GM23338 (cell line): ENCODE results near the gene METTL26.

ENCODE experiments used
- CTCF ChIP-seq, 2 experiments: fragments of 200-600 bp in 1 of 2; sonication (generic) in 1 of 2; conservative IDR thresholded peaks; 2 replicates each; pipeline versions ENCODE4 v1.5.1 to v1.6.1; 2016 to 2017; ENCODE audit warnings: antibody characterized with exemption in 2 of 2, low read depth in 2 of 2, mild to moderate bottlenecking in 2 of 2, moderate library complexity in 1 of 2
- EZH2 ChIP-seq: fragments of 200-600 bp; sonication (generic); IDR thresholded peaks from one replicate; pipeline ENCODE4 v1.8.0; 2017; ENCODE audit warnings: antibody characterized with exemption, mild to moderate bottlenecking, low read depth; ENCODE audit not compliant: unreplicated experiment
- EZH2phosphoT487 ChIP-seq: fragments of 200-600 bp; sonication (generic); IDR thresholded peaks from one replicate; pipeline ENCODE4 v1.8.1; 2018; ENCODE audit warnings: antibody characterized with exemption; ENCODE audit not compliant: unreplicated experiment
- JUNB ChIP-seq: IDR thresholded peaks from one replicate; pipeline ENCODE4 v1.6.1; 2016; ENCODE audit warnings: antibody characterized with exemption; ENCODE audit not compliant: unreplicated experiment
- POLR2AphosphoS5 ChIP-seq: IDR thresholded peaks from 2 replicates; pipeline ENCODE4 v1.6.1; 2016; ENCODE audit warnings: antibody characterized with exemption, low read depth
- REST ChIP-seq: IDR thresholded peaks from one replicate; pipeline ENCODE4 v1.6.1; 2018; ENCODE audit warnings: antibody characterized with exemption; ENCODE audit not compliant: unreplicated experiment
- ZNF462 ChIP-seq: fragments of 250-450 bp; sonication (Bioruptor Pico); IDR thresholded peaks from 2 replicates; pipeline ENCODE4 v1.5.0; 2020; ENCODE audit warnings: mild to moderate bottlenecking, moderate library complexity

GRCh38 chr16:631808-632358 lies 4.2 kb downstream of the METTL26 start:
- TF ChIP-seq CTCF (conservative IDR thresholded peaks at IDR 0.05; ENCODE audit: low read depth in 2 of 2) (no peak), EZH2 (no peak), EZH2phosphoT487 (no peak), POLR2AphosphoS5 (no peak; the same call in 1 of the 2 replicates), JUNB (no peak), ZNF462 (CRISPR knock-in tag) (no peak), REST (no peak)
